Liver (tissue), 9 donors: Measurements from ENCODE around the gene FAM72C. TPM values are rescaled to one million over a fixed set of nuclear protein-coding genes. Genes with fewer than 3 reads are reported as not detected.
"Not testable (repeated sequence)": the region's sequence is repeated elsewhere in the genome, so short reads cannot be mapped to it uniquely, and the experiment has no call there.

ENCODE experiments used
- DNase-seq: peaks from one replicate; pipeline ENCODE4 v3.0.0-alpha.2; 2017; ENCODE audit warnings: low spot score
- H3K27ac ChIP-seq, 2 donors: one replicate each; pipeline ENCODE4 v1.7.0; 2013; ENCODE audit warnings: inconsistent platforms in 2 of 2, low read length in 2 of 2, control low read depth in 1 of 2, low read depth in 1 of 2, mild to moderate bottlenecking in 1 of 2
- H3K27me3 ChIP-seq, 4 donors: one replicate each; pipeline versions ENCODE4 v1.6.1 to v1.7.0; 2013; ENCODE audit warnings: low read length in 3 of 4, inconsistent platforms in 1 of 4, mild to moderate bottlenecking in 1 of 4, moderate library complexity in 1 of 4; ENCODE audit not compliant: control insufficient read depth in 4 of 4, insufficient read depth in 4 of 4
- H3K36me3 ChIP-seq, 4 donors: one replicate each; pipeline versions ENCODE4 v1.6.1 to v1.7.0; 2013; ENCODE audit warnings: low read length in 3 of 4, mild to moderate bottlenecking in 3 of 4, low read depth in 1 of 4, moderate library complexity in 1 of 4; ENCODE audit not compliant: control insufficient read depth in 4 of 4, insufficient read depth in 3 of 4
- H3K4me1 ChIP-seq, 4 donors: one replicate each; pipeline versions ENCODE4 v1.6.1 to v1.7.0; 2013; ENCODE audit warnings: low read length in 3 of 4, mild to moderate bottlenecking in 3 of 4, moderate library complexity in 1 of 4; ENCODE audit not compliant: control insufficient read depth in 4 of 4, insufficient read depth in 4 of 4
- H3K4me3 ChIP-seq, 3 donors: one replicate each; pipeline versions ENCODE4 v1.6.1 to v1.7.0; 2013; ENCODE audit warnings: low read length in 3 of 3, control low read depth in 1 of 3, low read depth in 1 of 3, mild to moderate bottlenecking in 1 of 3
- H3K9ac ChIP-seq, 2 donors: one replicate each; pipeline ENCODE4 v1.7.0; 2013; ENCODE audit warnings: low read length in 2 of 2, mild to moderate bottlenecking in 2 of 2, moderate library complexity in 2 of 2, control low read depth in 1 of 2, low read depth in 1 of 2
- H3K9me3 ChIP-seq, 4 donors: one replicate each; pipeline versions ENCODE4 v1.6.1 to v1.7.0; 2013; ENCODE audit warnings: low read length in 3 of 4; ENCODE audit not compliant: control insufficient read depth in 4 of 4
- WGBS: extraction: QIAGEN DNeasy Blood & Tissue Kit; methylation state at CpG from one replicate; pipeline ENCODE4 v1.1.7; 2013; 5-methylcytosine and 5-hydroxymethylcytosine counted together
- polyA plus RNA-seq, 2 donors: library from polyadenylated mRNA; stranded (reverse) in 1 of 2; unstranded in 1 of 2; fragments of 200-250 nt in 1 of 2; fragments of >200 nt in 1 of 2; fragmentation: Nextera tagmentation in 1 of 2; extraction: Ambion mirVana in 1 of 2; gene quantifications; one replicate each; pipeline versions ENCODE4 v1.2.1 to v1.2.3, GENCODE V29; 2013 to 2015
- total RNA-seq, 2 donors: library from RNA; depleted of rRNA; stranded (reverse); fragments of >200 nt; gene quantifications; one replicate each; pipeline ENCODE4 v1.2.3, GENCODE V29; 2014
- donor health status: healthy.
- donor health status: healthy.
- donor health status: healthy.
- donor health status: healthy.
- donor health status: healthy.

Gene FAM72C
- total and polyA plus RNA-seq, 4 donors = 0.13 to 12.2 (median 0.32) TPM; not detected in 1

GRCh38 chr1:143964294-143964693 lies 7.5 kb downstream of the FAM72C start:
- not testable (repeated sequence) for H3K27me3 ChIP-seq, H3K27ac ChIP-seq, H3K36me3 ChIP-seq, H3K4me1 ChIP-seq, DNase-seq, H3K4me3 ChIP-seq, H3K9me3 ChIP-seq, H3K9ac ChIP-seq
- WGBS = no CpG with 5 or more reads among the region's 2 CpGs

GRCh38 chr1:143955930-143956329 lies 15.9 kb downstream of the FAM72C start:
- not testable (repeated sequence) for H3K27me3 ChIP-seq, H3K36me3 ChIP-seq, H3K9ac ChIP-seq, H3K9me3 ChIP-seq, DNase-seq, H3K4me3 ChIP-seq, H3K4me1 ChIP-seq, H3K27ac ChIP-seq
- WGBS = no CpG with 5 or more reads among the region's 3 CpGs

- H3K4me1 ChIP-seq, H3K9me3 ChIP-seq, H3K4me3 ChIP-seq, H3K27me3 ChIP-seq, H3K27ac ChIP-seq, H3K36me3 ChIP-seq, H3K9ac ChIP-seq, DNase-seq: not testable (repeated sequence)
- no CpG with 5 or more reads among the region's 1 CpG for WGBS
These were observed 18.9 kb downstream of the FAM72C start for GRCh38 chr1:143952913-143953312.

GRCh38 chr1:143951485-143952391 lies 20.0 kb downstream of the FAM72C start:
- no CpG with 5 or more reads among the region's 6 CpGs for WGBS

GRCh38 chr1:143947749-143948148 lies 24.0 kb downstream of the FAM72C start:
- not testable (repeated sequence) for H3K27ac ChIP-seq, H3K27me3 ChIP-seq, H3K4me1 ChIP-seq, H3K36me3 ChIP-seq, H3K9ac ChIP-seq, H3K9me3 ChIP-seq, DNase-seq, H3K4me3 ChIP-seq
- no CpG with 5 or more reads among the region's 2 CpGs for WGBS

More at GRCh38 chr1:143951485-143952391, 20.0 kb downstream of the FAM72C start:
- not testable (repeated sequence) for H3K36me3 ChIP-seq, H3K4me1 ChIP-seq, H3K4me3 ChIP-seq, H3K27ac ChIP-seq, H3K9ac ChIP-seq, DNase-seq, H3K27me3 ChIP-seq, H3K9me3 ChIP-seq

GRCh38 chr1:143945253-143945652 lies 26.5 kb downstream of the FAM72C start:
- H3K4me3 ChIP-seq, DNase-seq: not testable (repeated sequence)

GRCh38 chr1:143944576-143945240 lies 27.1 kb downstream of the FAM72C start:
- H3K27ac ChIP-seq, H3K4me1 ChIP-seq, DNase-seq, H3K4me3 ChIP-seq, H3K36me3 ChIP-seq, H3K9me3 ChIP-seq, H3K9ac ChIP-seq, H3K27me3 ChIP-seq: not testable (repeated sequence)
- WGBS = no CpG with 5 or more reads among the region's 5 CpGs

More at GRCh38 chr1:143945253-143945652, 26.5 kb downstream of the FAM72C start:
- not testable (repeated sequence) for H3K9me3 ChIP-seq, H3K4me1 ChIP-seq, H3K27me3 ChIP-seq, H3K36me3 ChIP-seq, H3K27ac ChIP-seq, H3K9ac ChIP-seq
- no CpG with 5 or more reads among the region's 3 CpGs for WGBS

GRCh38 chr1:143943319-143943978 lies 28.3 kb downstream of the FAM72C start:
- H3K4me3 ChIP-seq, H3K36me3 ChIP-seq, H3K4me1 ChIP-seq, DNase-seq, H3K27me3 ChIP-seq, H3K27ac ChIP-seq, H3K9me3 ChIP-seq, H3K9ac ChIP-seq: not testable (repeated sequence)
- WGBS = no CpG with 5 or more reads among the region's 7 CpGs
